Limb (tissue), 2 donors: ENCODE measurements around the gene NCBP2L.

Source experiments
- DNase-seq, 2 donors: peaks; one replicate each; pipeline ENCODE4 v3.0.0-alpha.2; 2016; ENCODE audit errors: extremely low spot score in 2 of 2

The NCBP2L gene

DNA sequence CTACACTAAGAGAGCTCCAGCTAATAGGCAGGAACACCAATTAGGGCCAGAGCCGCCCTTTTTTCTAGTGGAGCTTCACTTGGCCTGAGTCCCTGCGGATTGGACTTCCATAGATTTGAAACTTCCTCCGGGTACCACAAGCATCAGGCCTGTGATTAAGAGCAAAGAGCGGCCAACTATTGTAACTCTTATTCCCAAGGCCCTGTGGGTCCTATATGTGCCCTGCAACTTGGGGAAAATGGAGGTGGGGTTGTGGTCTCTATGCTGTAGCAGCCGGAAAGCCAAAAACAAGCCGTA lies at the start of gene NCBP2L:
Gene NCBP2L (plus strand): TSS at position 198 of the 297 bp plus-strand sequence. CDS start 16,488 bp downstream, outside the sequence.
- no peak for DNase-seq

- no peak for DNase-seq
These were observed 49.0 kb upstream of the NCBP2L start for GRCh38 chrX:107728371-107729099.

- DNase-seq = no peak
These were observed 47.8 kb upstream of the NCBP2L start for GRCh38 chrX:107729558-107730297.

GRCh38 chrX:107730298-107730655 lies 47.3 kb upstream of the NCBP2L start:
- DNase-seq = no peak

DNA sequence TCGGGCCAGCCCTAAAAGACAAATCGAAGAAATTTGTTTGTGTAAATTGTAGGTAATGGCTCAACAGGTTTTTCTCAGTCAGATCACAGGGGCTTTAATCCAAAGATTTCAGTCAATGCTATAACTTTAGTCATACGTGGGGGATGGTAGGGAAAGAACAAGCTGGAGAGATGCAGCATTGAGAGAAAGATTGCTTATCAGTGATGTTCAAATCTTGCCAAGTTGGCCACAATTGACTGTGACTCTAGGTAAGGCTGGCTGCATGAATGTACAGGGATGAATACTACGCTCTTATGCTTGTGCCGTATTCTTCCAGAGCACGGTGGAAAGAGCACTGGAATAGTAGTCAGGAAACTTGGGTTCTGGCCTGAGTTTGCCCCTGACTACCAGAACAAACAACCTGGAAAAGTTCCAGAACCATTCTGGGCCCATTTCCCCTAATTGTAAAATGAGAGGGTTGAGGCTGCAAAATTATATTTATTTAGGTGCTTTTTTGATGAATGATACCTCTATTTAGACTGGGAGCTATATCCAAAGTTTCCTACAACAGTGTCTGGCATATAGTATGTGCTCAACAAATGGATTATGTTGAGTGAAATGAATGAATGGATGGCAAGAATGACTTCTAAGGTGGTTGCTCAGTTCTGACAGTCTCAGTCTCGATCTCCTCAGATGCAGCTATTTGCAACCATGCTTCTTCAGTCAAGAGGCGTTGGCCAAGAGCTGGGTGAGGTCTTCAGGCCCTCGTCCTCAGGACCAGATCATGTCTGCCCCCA lies 46.4 kb upstream of the NCBP2L start:
- no peak for DNase-seq

DNA sequence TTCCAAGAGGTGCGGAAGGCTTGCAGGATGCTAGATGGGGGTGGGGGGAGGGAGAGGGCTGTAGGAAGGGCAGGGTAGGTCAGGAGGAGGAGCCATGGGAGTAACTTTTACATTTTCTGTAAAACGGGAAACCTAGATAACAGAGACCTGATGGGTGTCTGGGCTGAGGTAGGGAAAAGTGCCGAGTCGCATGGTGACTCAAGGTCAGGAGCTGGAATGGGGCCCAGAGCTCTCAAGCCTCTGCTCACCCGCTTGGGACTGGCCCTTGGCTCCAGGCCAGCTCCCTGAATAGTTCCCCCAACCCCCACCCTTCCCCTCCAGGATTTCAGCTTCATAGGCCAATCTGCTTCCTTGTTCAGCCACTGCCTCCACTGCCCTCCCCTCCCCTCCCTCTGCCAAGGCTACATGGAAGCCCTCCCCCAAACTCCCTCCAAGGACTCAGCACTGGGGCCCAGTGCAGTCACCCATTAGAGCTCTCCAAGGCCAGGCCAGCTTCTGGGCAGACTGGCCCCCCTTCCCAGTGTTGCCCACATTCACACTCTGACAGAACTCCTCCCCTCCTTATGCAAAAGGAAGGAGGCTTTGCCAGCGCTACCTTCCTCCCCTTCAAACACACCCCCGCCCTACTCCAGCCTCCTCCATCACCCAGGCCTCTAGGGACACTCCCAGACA lies 45.6 kb upstream of the NCBP2L start:
- DNase-seq = peak in 1 of 2 donors; percentile 47

GRCh38 chrX:107733686-107734085 lies 43.8 kb upstream of the NCBP2L start:
- no peak for DNase-seq

- no peak for DNase-seq
These were observed 42.9 kb upstream of the NCBP2L start for GRCh38 chrX:107734646-107735045.

DNA sequence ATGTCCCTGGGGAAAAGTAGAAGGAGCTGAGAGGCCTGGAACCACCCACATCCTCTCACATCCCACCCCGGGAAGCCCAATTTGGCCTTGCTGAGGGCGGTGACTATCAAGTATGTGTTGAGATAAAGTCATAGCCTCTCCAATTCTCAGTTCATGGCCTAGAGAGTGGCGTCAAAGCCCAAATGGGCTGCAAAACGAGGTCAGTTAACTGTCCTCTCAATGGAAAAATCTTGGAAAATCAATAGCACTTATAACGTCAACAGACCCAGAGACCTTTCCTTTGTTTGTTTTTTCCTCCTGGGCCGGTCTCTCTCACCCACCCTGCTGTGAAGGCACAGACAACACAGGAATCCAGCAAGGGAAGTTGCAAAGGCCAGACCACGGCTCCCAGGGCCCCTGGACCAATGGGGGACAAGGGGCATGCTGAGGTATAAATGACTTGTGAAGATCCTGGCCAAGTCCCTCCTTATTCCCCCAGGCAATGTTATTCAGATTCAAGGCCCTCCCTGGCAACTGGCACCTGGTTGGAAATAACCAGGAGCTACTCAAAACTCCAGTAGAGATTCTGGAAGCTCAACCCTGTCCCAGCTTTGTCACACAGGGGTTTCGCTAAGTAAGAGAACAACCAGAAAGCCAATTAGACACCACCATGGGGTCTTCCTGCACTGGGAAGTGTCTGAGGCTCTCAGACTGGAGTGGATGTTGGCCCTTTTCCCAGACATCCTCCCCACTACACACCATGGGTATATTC lies 40.6 kb upstream of the NCBP2L start:
- DNase-seq = no peak

- DNase-seq = no peak
These were observed 39.3 kb upstream of the NCBP2L start for GRCh38 chrX:107738272-107738671.

- DNase-seq = no peak
These were observed 38.8 kb upstream of the NCBP2L start for GRCh38 chrX:107738768-107739167.

DNA sequence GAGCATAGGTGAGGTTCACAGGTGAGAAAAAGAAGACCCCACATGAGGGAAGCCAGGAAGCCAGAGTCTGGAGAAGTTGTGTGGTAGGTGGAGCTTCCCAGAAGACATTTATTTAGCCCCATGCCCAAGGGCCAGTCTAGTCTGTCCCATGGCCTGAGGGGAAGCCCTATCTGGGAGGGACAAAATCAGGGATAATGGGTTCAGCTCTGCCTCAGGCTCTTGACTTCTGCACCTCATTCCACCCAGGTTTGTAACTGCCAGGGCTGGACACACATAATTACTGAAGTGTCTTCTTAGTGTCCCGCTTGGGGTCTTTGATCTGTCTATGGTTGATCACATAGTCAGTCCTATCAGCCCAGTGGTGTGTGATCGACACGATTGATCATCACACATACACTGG lies 38.0 kb upstream of the NCBP2L start:
- no peak for DNase-seq

- DNase-seq = no peak
These were observed 36.1 kb upstream of the NCBP2L start for GRCh38 chrX:107741404-107741790.

GRCh38 chrX:107742700-107743191 lies 34.8 kb upstream of the NCBP2L start:
- DNase-seq = no peak

DNA sequence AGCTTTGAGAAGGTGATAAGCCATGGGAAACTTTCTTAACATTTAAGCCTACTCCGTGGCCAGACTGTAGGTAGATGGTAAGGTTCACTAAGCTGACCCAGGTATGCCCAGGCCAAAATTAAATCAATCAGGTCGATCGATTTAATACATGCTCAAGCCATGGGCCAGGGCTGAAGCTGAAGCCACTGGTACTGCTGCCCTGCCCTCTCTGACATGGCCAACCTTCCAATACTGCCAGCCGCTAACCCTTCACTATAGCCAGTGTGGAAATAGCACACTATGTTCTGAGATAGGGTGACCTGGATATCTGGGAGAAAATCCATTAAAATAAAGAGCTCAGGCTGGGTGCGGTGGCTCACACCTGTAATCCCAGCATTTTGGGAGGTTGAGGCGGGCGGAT lies 33.5 kb upstream of the NCBP2L start:
- no peak for DNase-seq

- DNase-seq = no peak
These were observed 32.7 kb upstream of the NCBP2L start for GRCh38 chrX:107744868-107745267.

DNA sequence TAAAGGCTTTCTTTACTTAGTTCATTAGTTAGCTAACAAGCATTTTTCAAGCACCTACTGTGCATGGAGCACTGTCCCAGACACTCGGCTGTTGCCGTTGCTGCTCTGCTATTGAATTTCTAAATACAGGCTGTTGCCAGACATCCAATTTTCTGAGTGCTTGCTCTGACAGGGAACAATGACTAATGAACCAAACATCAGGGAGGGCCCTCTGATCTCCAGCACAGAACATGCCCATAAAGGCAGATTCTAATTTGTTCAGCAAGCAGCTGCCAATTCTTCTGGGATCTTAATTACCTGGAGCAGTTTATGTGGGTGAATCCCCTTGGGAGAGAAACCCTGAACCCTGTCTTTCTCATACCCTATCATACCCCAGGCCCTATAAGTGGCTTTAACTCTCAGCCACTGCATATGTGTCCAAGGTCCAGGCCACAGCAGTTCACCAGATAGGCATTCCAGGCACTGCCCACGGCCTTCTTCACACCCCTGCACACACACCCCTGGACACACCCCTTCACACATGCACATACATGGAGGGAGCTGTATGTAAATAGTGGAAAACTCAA lies 29.9 kb upstream of the NCBP2L start:
- peak in 1 of 2 donors; percentile 23 for DNase-seq

DNA sequence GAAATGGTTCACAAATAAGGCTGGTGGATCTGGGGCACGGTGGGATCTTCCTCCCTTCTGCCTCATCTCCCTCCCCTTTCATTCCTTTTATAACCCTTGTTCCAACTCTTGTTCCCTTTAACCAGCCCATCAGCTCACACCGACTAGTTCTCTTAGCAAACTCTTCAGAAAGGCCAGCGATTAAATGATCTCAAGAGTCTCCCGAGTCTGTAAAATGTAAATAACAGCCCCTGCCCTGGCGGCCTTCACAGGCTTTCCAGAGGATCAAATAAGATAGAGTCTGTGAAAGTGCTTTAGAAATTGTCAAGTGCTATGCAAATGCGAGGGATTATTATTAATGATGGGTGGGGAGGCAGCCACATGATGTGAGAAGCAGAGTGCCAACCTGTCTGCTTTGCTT lies 29.0 kb upstream of the NCBP2L start:
- no peak for DNase-seq

DNA sequence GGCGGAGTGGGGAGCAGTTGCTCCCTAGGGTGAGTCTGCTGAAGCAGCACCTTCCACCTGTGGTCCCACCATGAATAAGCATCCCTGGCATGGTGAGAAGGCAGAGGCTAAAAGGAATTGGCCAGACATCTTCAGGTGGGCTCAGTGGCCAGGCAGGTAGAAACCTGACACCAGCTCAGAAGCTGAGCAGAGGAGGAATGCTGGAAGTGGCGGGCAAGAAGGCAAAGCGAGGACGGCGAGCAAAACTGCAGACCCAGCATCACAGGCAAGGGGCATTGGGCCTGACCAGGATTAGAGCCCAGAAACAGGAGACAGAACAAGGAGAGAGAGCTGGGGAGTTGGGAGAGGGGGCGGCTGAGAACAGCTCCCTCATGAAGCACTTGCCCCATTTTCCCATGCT lies 27.3 kb upstream of the NCBP2L start:
- DNase-seq = no peak

GRCh38 chrX:107750861-107751445 lies 26.6 kb upstream of the NCBP2L start:
- peak; percentile 43 to 53 for DNase-seq
